HepG2 (cell line): ENCODE results near the gene NAXD. TPM values are rescaled to one million over a fixed set of nuclear protein-coding genes. Genes with fewer than 3 reads are reported as not detected.

ENCODE experiments used
- ATM ChIP-seq: fragments of 450-650 bp; IDR thresholded peaks from 2 replicates; pipeline ENCODE4 v1.7.1; 2017; ENCODE audit warnings: mild to moderate bottlenecking, borderline replicate concordance
- CHD2 ChIP-seq: IDR thresholded peaks from 2 replicates; pipeline ENCODE4 v1.6.1; 2011; ENCODE audit warnings: low read depth, low read length, improper control_type of control experiment
- FOXC1 ChIP-seq: sonication (generic); formaldehyde crosslinking; IDR thresholded peaks from 2 replicates; pipeline ENCODE4 v1.8.0; 2022; ENCODE audit warnings: mild to moderate bottlenecking, missing genetic modification reagents, borderline replicate concordance
- HDAC1 ChIP-seq: sonication (generic); formaldehyde crosslinking; IDR thresholded peaks from 2 replicates; pipeline ENCODE4 v1.5.1; 2020; ENCODE audit warnings: mild to moderate bottlenecking, missing genetic modification reagents
- MAF1 ChIP-seq: sonication (generic); formaldehyde crosslinking; IDR thresholded peaks from 2 replicates; pipeline ENCODE4 v1.5.0; 2020; ENCODE audit warnings: missing genetic modification reagents, borderline replicate concordance
- NFIB ChIP-seq: sonication (generic); formaldehyde crosslinking; IDR thresholded peaks from 2 replicates; pipeline ENCODE4 v1.9.0; 2021; ENCODE audit warnings: missing genetic modification reagents, mild to moderate bottlenecking, borderline replicate concordance
- RBM39 ChIP-seq: fragments of 200-400 bp; formaldehyde crosslinking; IDR thresholded peaks from one replicate; pipeline ENCODE4 v1.6.1; 2018; ENCODE audit warnings: antibody characterized with exemption, mild to moderate bottlenecking, low read depth, low read length; ENCODE audit not compliant: poor library complexity, severe bottlenecking
- TARDBP ChIP-seq: sonication (generic); formaldehyde crosslinking; IDR thresholded peaks from 2 replicates; pipeline ENCODE4 v1.8.0; 2022; ENCODE audit warnings: mild to moderate bottlenecking, missing genetic modification reagents
- ZC3H13 ChIP-seq: sonication (generic); formaldehyde crosslinking; IDR thresholded peaks from 2 replicates; pipeline ENCODE4 v1.8.1; 2023; ENCODE audit warnings: mild to moderate bottlenecking, missing genetic modification reagents, moderate library complexity
- ZNF136 ChIP-seq: sonication (generic); formaldehyde crosslinking; IDR thresholded peaks from 2 replicates; pipeline ENCODE4 v1.8.1; 2022; ENCODE audit warnings: low read depth, mild to moderate bottlenecking, moderate library complexity, missing genetic modification reagents
- ZNF326 ChIP-seq: sonication (generic); formaldehyde crosslinking; IDR thresholded peaks from 2 replicates; pipeline ENCODE4 v1.4.0; 2020; ENCODE audit warnings: missing genetic modification reagents, borderline replicate concordance
- ZNF607 ChIP-seq: sonication (generic); formaldehyde crosslinking; IDR thresholded peaks from 2 replicates; pipeline ENCODE4 v1.5.1; 2020; ENCODE audit warnings: missing genetic modification reagents, mild to moderate bottlenecking, borderline replicate concordance
- ZNF737 ChIP-seq: sonication (generic); formaldehyde crosslinking; IDR thresholded peaks from 2 replicates; pipeline ENCODE4 v1.5.0; 2020; ENCODE audit warnings: missing genetic modification reagents, mild to moderate bottlenecking, borderline replicate concordance
- ZSCAN25 ChIP-seq: sonication (generic); formaldehyde crosslinking; IDR thresholded peaks from 2 replicates; pipeline ENCODE4 v1.8.0; 2022; ENCODE audit warnings: mild to moderate bottlenecking, missing genetic modification reagents
- polyA plus RNA-seq, 8 experiments: library from polyadenylated mRNA; depleted of rRNA in 3 of 8; stranded (reverse) in 7 of 8; unstranded in 1 of 8; fragments of >200 nt; fragmentation: Illumina TruSeq in 4 of 8; extraction: Trizol in 4 of 8; gene quantifications; 2 replicates each; pipeline versions ENCODE4 v1.2.1 to v1.2.3, GENCODE V29; 2011 to 2016; ENCODE audit warnings: low read depth in 4 of 8, missing spikeins in 1 of 8, mixed read lengths in 1 of 8; ENCODE audit not compliant: insufficient read depth in 1 of 8
- total RNA-seq, 5 experiments: library from RNA; depleted of rRNA; stranded (reverse); fragments of >200 nt; fragmentation: Illumina TruSeq; extraction: Trizol; gene quantifications; 2 replicates each; pipeline ENCODE4 v1.2.3, GENCODE V29; 2016; ENCODE audit warnings: low read depth in 1 of 5
- TF ChIP-seq, protein P1 (sequence below): sonication (generic); formaldehyde crosslinking; IDR thresholded peaks from 2 replicates; pipeline ENCODE4 v1.5.0; 2020; ENCODE audit warnings: missing genetic modification reagents
- TF ChIP-seq, protein P2 (sequence below): IDR thresholded peaks from 2 replicates; pipeline ENCODE4 v1.6.1; 2016; ENCODE audit warnings: missing compliant biosample characterization, missing genetic modification reagents, borderline replicate concordance
- TF ChIP-seq, protein P3 (sequence below): sonication (generic); formaldehyde crosslinking; conservative IDR thresholded peaks from 2 replicates; pipeline ENCODE4 v1.8.0; 2022; ENCODE audit warnings: mild to moderate bottlenecking, moderate library complexity, missing genetic modification reagents
- TF ChIP-seq, protein P4 (sequence below): sonication (generic); formaldehyde crosslinking; IDR thresholded peaks from 2 replicates; pipeline ENCODE4 v1.4.0; 2020; ENCODE audit warnings: missing genetic modification reagents
- TF ChIP-seq, protein P5 (sequence below): sonication (generic); formaldehyde crosslinking; IDR thresholded peaks from 2 replicates; pipeline ENCODE4 v1.5.1; 2020; ENCODE audit warnings: missing genetic modification reagents, mild to moderate bottlenecking, borderline replicate concordance
- TF ChIP-seq, protein P6 (sequence below): sonication (generic); formaldehyde crosslinking; IDR thresholded peaks from 2 replicates; pipeline ENCODE4 v1.8.0; 2022; ENCODE audit warnings: mild to moderate bottlenecking, missing genetic modification reagents, moderate library complexity

Gene NAXD
- total and polyA plus RNA-seq, 2 of the 13 experiments (the other 11 are each of a cell fraction or from before 2014, with no cell fraction given), result 19.0 to 23.2 TPM

DNA sequence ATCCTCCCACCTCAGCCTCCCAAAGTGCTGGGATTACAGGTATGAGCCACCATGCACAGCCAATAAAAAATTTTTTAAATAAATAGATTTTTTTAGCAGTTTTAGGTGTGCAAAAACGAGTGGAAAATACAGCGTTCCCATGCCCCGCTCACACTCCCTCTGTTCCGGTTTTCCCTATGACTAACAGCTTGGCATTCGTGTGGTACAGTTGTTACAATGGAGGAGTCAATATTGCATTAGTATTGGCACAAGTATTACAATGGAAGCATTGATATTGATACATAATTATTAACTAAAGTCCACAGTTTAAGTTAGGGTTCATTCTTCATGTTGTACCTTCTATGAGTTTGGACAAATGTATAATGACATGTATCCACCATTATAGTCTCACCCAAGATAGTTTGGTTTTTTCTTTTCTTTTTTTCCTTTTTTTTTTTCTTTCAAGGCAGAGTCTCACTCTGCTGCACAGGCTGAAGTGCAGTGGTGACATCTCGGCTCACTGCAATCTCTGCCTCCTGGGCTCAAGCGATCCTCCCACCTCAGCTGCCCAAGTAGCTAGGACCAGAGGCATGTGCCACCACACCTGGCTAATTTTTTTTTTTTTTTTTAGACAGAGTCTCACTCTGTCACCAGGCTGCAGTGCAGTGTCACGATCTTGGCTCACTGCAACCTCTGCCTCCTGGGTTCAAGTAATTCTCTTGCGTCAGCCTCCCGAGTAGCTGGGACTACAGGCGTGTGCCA lies 38.4 kb upstream of the NAXD start (continued):
- TF ChIP-seq, protein P1, sequence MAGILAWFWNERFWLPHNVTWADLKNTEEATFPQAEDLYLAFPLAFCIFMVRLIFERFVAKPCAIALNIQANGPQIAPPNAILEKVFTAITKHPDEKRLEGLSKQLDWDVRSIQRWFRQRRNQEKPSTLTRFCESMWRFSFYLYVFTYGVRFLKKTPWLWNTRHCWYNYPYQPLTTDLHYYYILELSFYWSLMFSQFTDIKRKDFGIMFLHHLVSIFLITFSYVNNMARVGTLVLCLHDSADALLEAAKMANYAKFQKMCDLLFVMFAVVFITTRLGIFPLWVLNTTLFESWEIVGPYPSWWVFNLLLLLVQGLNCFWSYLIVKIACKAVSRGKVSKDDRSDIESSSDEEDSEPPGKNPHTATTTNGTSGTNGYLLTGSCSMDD (CRISPR knock-in tag), result no peak
- no peak for TF ChIP-seq MAF1 (CRISPR knock-in tag)
- TF ChIP-seq NFIB (CRISPR knock-in tag), result no peak
- TF ChIP-seq ATM, result no peak
- TF ChIP-seq, protein P2, sequence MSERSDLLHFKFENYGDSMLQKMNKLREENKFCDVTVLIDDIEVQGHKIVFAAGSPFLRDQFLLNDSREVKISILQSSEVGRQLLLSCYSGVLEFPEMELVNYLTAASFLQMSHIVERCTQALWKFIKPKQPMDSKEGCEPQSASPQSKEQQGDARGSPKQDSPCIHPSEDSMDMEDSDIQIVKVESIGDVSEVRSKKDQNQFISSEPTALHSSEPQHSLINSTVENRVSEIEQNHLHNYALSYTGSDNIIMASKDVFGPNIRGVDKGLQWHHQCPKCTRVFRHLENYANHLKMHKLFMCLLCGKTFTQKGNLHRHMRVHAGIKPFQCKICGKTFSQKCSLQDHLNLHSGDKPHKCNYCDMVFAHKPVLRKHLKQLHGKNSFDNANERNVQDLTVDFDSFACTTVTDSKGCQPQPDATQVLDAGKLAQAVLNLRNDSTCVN (CRISPR knock-in tag), result no peak
- TF ChIP-seq, protein P3, sequence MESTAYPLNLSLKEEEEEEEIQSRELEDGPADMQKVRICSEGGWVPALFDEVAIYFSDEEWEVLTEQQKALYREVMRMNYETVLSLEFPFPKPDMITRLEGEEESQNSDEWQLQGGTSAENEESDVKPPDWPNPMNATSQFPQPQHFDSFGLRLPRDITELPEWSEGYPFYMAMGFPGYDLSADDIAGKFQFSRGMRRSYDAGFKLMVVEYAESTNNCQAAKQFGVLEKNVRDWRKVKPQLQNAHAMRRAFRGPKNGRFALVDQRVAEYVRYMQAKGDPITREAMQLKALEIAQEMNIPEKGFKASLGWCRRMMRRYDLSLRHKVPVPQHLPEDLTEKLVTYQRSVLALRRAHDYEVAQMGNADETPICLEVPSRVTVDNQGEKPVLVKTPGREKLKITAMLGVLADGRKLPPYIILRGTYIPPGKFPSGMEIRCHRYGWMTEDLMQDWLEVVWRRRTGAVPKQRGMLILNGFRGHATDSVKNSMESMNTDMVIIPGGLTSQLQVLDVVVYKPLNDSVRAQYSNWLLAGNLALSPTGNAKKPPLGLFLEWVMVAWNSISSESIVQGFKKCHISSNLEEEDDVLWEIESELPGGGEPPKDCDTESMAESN (CRISPR knock-in tag), result no peak
- TF ChIP-seq ZSCAN25 (CRISPR knock-in tag), result no peak
- no peak for TF ChIP-seq FOXC1 (CRISPR knock-in tag)
- no peak for TF ChIP-seq HDAC1 (CRISPR knock-in tag)
- TF ChIP-seq RBM39, result no peak
- no peak for TF ChIP-seq ZNF607
- TF ChIP-seq TARDBP (CRISPR knock-in tag), result no peak
- TF ChIP-seq, protein P4, sequence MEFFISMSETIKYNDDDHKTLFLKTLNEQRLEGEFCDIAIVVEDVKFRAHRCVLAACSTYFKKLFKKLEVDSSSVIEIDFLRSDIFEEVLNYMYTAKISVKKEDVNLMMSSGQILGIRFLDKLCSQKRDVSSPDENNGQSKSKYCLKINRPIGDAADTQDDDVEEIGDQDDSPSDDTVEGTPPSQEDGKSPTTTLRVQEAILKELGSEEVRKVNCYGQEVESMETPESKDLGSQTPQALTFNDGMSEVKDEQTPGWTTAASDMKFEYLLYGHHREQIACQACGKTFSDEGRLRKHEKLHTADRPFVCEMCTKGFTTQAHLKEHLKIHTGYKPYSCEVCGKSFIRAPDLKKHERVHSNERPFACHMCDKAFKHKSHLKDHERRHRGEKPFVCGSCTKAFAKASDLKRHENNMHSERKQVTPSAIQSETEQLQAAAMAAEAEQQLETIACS (CRISPR knock-in tag), result no peak
- no peak for TF ChIP-seq ZC3H13 (CRISPR knock-in tag)
- no peak for TF ChIP-seq ZNF326 (CRISPR knock-in tag)
- TF ChIP-seq, protein P5, sequence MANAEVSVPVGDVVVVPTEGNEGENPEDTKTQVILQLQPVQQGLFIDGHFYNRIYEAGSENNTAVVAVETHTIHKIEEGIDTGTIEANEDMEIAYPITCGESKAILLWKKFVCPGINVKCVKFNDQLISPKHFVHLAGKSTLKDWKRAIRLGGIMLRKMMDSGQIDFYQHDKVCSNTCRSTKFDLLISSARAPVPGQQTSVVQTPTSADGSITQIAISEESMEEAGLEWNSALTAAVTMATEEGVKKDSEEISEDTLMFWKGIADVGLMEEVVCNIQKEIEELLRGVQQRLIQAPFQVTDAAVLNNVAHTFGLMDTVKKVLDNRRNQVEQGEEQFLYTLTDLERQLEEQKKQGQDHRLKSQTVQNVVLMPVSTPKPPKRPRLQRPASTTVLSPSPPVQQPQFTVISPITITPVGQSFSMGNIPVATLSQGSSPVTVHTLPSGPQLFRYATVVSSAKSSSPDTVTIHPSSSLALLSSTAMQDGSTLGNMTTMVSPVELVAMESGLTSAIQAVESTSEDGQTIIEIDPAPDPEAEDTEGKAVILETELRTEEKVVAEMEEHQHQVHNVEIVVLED (CRISPR knock-in tag), result no peak
- TF ChIP-seq CHD2, result no peak
- no peak for TF ChIP-seq ZNF136 (CRISPR knock-in tag)
- TF ChIP-seq, protein P6, sequence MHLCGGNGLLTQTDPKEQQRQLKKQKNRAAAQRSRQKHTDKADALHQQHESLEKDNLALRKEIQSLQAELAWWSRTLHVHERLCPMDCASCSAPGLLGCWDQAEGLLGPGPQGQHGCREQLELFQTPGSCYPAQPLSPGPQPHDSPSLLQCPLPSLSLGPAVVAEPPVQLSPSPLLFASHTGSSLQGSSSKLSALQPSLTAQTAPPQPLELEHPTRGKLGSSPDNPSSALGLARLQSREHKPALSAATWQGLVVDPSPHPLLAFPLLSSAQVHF, result no peak
- no peak for TF ChIP-seq ZNF737 (CRISPR knock-in tag)
